Activated T-helper 1 cell treated with anti-CD3 and anti-CD28 coated beads, Interleukin-2, amount 50 U/mL, for 16 hours (primary cell): ENCODE data around the gene NTN1.
"Not testable (repeated sequence)": the region's sequence is repeated elsewhere in the genome, so short reads cannot be mapped to it uniquely, and the experiment has no call there.

Source experiments
- DNase-seq, 2 donors: peaks; one replicate each; pipeline ENCODE4 v3.0.0-alpha.2; 2020; ENCODE audit warnings: low read depth in 1 of 2, low spot score in 1 of 2

NTN1 gene

DNA sequence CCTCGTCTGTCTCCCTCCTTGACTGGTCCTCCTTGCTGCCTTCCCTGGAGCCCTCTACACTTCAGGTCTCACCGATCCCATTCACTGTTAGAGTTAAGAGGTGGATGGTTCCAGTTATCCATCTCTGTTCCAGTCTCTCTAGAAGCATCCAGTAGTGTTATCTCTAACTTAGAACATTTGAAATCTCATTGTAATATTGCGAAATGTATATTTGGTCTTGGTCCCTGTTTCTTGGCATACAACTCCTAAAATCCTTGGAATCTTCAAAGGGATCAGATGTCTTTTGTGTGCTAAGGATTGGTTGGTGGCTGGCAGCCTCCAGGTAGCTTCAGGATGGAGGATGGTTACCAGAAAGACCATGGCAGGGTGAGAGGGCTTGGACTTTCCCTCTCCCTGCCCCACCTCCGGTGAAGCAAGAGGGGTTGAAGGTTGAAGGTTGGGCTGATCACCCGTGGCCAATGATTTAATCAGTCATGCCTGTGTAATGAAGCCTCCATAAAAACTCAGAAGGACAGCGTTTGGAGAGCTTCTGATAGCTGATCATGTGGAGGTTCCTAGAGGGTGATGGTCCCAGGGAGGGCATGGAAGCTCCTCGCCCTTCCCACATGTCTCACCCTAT, 59.1 kb downstream of the NTN1 start:
- no peak for DNase-seq

DNA sequence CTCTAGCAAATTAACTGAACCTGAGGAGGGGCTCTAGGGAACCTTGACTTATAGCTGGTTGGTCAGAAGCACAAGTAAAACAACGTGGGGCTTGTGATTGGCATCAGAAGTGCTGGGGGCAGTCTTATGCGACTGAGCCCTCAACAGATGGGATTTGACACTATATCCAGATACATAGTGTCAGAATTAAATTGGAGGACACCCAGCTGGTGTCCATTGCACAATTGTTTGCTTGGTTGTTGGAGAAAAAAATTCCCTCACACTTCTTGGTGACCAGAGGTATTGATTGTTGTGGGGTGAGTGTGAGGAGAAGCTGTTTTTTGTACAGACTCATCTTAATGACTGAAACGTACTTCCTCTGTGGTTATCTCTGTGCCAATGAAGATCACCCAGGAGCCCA, 59.7 kb downstream of the NTN1 start:
- no peak for DNase-seq

GRCh38 chr17:9086577-9086976, 65.3 kb downstream of the NTN1 start:
- DNase-seq, result no peak

- no peak for DNase-seq
These were observed 66.6 kb downstream of the NTN1 start for GRCh38 chr17:9087921-9088320.

DNA sequence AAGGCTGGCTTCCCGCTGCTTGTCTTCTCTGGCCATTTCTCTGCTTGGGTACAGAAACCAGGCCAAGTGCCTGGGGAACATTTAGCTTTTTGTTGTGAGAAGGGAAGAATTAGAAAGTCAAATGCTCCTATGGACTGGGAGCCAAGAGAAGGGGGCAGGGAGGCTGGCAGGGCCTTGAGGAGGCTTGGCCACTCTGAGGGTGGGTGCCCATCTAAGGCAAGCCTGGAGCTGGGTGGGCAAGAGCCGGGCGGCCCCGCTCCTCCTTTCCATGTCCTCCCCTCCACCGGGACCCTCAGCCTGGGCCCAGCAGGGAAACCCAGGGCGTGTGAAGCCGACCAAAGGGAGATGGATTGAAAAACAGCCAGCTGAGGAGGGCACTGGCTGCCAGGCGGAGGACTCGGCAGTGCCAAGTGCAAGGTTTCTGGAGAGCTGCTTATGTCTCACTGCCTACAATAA, 69.4 kb downstream of the NTN1 start:
- DNase-seq, result no peak

DNA sequence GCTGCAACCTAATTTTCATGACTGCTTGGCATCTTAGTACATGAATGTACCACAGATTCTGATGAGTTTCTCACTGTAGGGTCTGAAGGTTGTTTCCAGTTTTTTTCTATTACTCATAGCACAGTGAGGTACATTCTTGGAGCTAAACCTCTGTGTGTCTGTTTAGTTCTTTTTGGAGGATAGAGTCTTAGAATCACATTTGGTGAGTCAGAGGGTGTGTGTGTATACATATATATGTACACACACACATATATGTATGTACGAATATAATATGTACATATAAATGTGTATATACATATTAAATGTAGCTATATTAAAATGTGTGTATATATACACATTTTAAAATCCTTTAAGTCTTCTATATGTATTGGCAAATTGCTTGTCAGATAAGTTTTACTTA, 72.9 kb downstream of the NTN1 start:
- DNase-seq, result no peak

DNA sequence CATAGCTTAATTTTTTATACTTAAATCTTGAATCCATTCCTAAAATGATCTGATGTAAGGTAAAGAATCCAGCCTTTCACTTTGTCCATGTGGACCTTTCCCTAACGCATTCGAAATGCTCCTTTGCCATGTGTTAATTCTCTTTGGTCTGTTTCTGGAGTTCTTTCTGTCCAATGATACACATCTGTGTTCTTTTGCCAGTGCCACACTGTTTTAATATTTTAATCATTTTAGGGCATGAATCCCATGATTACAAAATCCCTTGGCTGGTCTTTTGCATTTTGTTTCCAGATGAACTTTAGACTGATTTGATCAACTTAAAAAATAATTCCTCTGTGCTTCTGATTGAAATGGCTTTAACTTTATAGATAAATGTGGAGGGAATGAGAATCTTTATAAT, 74.1 kb downstream of the NTN1 start:
- no peak for DNase-seq

DNA sequence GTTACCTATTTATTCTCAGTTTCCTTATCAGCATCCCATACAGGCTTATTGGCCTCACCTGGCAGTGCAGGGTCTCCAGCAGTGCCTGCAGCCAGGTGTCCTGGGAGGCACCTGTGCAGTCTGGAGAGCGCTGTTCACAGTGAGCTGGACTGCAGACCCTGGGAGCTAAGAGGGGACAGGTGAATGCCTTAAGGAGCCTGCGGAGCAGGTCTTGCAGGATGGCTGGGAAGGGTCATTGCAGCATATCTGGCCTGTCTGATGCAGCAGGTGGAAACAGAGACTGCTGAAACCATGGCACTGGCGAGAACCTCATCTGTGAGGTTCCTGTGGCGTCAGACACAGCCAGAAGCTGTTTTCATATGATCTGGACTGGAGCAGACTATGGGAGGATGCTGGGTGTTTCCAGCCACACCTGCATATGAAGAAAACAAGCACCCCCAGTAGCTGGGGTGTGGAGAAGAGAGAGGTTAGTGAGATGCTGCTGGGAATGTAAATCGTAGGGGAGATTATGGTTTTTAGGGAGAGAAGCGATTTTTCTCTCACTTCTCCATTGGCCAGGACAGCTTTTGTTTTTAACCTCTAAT, 77.0 kb downstream of the NTN1 start:
- no peak for DNase-seq

DNA sequence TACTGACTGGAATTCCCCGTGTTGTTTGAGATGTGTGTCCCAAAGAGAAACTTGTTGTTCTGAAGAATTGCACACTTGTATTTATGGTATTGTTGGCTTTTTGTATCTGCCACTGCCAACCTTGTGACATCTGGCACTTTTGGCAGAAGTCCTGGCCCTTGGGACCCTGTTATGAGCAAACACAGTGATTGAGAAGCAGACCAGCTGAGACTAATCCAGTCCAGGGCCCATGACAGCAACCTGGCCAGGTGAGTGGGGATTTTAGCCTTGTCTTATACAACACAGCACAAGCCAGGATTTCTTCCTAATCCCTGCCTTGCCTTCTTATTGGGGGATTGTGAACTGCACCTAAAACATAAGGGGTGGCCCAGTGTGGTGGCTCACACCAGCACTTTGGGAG, 80.0 kb downstream of the NTN1 start:
- DNase-seq, result no peak

- not testable (repeated sequence) for DNase-seq
These were observed 81.9 kb downstream of the NTN1 start for GRCh38 chr17:9103193-9103592.

DNA sequence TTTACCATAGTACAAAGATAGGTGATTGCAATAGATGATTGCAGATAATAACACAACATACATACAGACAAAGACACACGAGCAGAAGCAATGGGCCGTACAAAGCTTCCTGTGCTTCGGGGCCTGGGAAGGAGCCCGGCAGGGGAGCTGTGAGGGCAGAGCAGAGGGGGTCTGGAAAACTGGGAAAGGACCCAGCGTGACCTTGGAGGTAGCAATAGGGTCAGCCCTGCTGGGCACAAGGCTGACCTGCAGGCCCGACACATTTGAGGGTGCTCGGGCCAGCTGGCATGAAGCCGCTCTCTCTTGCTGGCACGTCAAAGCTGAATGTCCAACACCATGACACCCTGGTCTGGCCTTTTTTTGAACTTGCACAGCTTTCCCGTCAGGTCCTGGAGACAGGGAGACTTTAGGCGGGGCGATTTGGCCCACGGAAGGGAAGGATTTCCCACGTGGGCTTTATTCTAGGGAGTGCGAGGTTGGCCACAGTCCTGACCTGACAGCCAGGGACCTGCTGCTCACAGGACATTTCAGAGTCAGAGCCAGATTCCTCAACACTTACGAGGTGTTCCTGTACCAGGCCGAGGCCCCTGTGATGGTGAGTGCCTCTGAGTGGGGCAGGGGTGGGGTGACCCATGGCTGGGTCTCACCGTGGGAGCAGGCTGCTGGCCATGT, 83.2 kb downstream of the NTN1 start:
- no peak for DNase-seq

DNA sequence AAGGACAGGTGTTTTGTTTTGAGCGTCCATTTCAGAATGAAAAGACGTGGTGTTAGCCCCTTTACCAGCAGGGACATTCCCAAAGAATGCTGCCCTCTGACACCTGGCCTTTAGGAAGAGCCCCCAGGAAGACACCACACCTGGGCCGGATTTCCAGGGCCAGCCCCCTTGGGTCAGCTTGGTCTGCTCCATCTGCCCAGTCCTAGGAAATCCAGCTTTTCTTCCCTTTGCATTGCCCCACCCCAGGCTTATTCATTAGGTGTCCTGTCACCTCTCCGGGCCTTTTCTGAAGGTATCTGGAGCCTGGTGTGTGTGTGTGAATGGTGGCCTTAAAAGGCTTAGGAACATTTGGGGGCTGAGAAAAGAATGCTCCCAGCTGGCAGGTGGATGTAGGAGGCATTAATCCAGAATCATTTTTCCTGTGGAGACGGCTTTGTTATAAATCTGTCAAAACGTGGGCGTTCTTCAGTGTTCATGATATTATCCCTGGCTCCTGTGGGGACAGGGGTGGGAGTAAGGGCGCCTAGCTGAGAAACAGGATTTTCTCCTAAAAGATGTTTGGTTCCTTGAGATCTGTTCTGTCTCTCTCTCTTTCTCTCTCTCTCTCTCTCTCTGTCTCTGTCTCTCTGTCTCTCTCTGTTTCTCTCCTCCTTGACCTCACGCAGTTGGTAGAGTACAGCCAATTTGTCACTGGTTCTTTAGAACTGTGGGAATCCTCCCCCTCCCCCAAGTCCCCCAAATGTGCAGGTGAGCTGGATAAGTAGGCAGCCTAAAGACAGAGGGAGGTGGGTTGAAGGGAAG, 84.0 kb downstream of the NTN1 start:
- no peak for DNase-seq

DNA sequence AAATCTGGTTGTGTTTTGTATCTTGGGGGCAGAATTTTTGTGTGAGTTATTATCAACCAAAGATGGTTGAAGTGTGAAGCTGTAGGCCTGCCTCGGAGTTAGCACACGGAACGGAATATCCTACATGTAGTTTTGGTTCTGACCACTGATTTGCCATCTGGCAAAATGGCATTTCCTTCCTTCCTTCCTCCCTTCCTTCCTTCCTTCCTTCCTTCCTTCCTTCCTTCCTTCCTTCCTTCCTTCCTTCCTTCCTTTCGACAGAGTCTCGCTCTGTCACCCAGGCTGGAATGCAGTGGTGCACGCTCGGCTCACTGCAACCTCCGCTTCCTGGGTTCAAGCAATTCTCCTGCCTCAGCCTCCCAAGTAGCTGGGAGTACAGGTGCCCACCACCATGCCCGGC, 85.0 kb downstream of the NTN1 start:
- DNase-seq, result not testable (repeated sequence)

- DNase-seq, result no peak
These were observed 86.2 kb downstream of the NTN1 start for GRCh38 chr17:9107527-9107926.

GRCh38 chr17:9108146-9108545, 86.8 kb downstream of the NTN1 start:
- DNase-seq, result no peak

DNA sequence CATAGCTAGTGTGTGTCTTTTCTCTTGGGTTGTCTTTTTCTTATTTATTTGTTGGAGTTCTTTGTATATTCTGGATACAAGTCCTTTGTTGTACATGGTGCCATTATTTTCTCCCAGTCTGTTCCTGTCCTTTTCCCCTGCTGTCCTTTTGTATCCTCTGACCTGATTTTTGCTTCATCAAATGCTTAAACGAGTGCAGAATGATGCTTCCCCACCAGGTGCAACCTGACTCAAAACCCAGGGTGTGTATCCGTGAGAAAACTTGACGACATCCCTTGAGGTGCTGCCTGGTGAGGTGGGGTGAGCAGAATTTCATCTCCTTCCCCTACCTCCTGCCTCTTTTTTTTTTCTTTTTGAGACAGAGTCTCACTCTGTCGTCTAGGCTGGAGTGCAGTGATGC, 88.6 kb downstream of the NTN1 start:
- DNase-seq, result no peak

DNA sequence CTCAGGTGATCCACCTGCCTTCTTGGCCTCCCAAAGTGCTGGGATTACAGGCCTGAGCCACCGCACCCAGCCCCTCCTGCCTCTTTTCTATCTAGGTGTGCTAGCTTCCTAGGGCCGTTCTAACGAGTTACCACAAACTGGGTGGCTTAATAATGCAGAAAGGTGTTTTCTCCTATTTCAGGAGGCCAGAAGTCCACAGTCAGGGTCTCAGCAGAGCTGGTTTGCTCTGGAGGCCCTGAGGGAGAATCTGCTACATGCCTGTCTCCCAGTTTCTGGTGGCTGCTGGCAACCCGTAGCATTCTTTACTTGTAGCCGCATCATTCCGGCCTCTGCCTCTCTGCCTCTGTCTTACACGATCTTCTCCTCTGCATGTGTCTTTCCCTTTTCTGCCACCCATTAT, 89.2 kb downstream of the NTN1 start:
- DNase-seq, result no peak

GRCh38 chr17:9115214-9116191, 94.2 kb downstream of the NTN1 start:
- no peak for DNase-seq

- no peak for DNase-seq
These were observed 95.1 kb downstream of the NTN1 start for GRCh38 chr17:9116311-9116835.

- DNase-seq, result no peak
These were observed 95.7 kb downstream of the NTN1 start for GRCh38 chr17:9116861-9117568.
